Measurements from ENCODE around the gene RIF1.

DNA sequence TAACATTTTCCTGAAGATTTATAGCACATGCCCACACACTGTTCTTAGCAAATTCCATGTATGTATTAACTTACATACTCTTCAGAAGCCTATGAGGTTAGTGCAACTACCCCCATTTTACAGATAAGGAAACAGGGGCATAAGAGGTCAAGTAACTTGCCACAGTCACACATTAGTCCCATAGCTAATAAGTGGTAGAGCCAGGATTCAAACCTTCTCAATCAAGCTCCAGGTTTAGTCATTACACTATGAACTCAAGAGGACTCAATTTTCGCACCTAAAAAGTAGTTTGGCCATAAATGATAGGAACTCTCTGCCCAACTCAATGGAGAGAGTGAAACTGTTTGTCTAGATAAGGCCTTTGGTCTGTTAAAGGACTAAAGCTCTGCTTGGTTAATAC lies 9.7 kb upstream of the RIF1 start:
- TF ChIP-seq, protein P1, sequence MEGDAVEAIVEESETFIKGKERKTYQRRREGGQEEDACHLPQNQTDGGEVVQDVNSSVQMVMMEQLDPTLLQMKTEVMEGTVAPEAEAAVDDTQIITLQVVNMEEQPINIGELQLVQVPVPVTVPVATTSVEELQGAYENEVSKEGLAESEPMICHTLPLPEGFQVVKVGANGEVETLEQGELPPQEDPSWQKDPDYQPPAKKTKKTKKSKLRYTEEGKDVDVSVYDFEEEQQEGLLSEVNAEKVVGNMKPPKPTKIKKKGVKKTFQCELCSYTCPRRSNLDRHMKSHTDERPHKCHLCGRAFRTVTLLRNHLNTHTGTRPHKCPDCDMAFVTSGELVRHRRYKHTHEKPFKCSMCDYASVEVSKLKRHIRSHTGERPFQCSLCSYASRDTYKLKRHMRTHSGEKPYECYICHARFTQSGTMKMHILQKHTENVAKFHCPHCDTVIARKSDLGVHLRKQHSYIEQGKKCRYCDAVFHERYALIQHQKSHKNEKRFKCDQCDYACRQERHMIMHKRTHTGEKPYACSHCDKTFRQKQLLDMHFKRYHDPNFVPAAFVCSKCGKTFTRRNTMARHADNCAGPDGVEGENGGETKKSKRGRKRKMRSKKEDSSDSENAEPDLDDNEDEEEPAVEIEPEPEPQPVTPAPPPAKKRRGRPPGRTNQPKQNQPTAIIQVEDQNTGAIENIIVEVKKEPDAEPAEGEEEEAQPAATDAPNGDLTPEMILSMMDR (IDR thresholded peaks at IDR 0.05) = no peak
- TF ChIP-seq POLR2A (IDR thresholded peaks at IDR 0.05) = no peak

All from upper lobe of left lung (tissue), 4 donors.